HepG2 (cell line): ENCODE results near the gene EOLA2. TPM values are rescaled to one million over a fixed set of nuclear protein-coding genes. Genes with fewer than 3 reads are reported as not detected.

Experiments used
- ARHGAP35 ChIP-seq: sonication (generic); formaldehyde crosslinking; IDR thresholded peaks from 2 replicates; pipeline ENCODE4 v1.9.0; 2022; ENCODE audit warnings: mild to moderate bottlenecking, inconsistent platforms, moderate library complexity, missing genetic modification reagents, borderline replicate concordance
- CREB1 ChIP-seq, 2 experiments: fragments of 450-650 bp in 1 of 2; IDR thresholded peaks; 2 replicates each; pipeline ENCODE4 v1.6.1; 2016 to 2017; ENCODE audit warnings: control low read depth in 1 of 2, mild to moderate bottlenecking in 1 of 2, missing compliant biosample characterization in 1 of 2, missing genetic modification characterization in 1 of 2
- KDM5B ChIP-seq: sonication (generic); formaldehyde crosslinking; IDR thresholded peaks from 2 replicates; pipeline ENCODE4 v1.4.0; 2020; ENCODE audit warnings: missing genetic modification reagents, mild to moderate bottlenecking, borderline replicate concordance
- MYC ChIP-seq: sonication (generic); formaldehyde crosslinking; IDR thresholded peaks from 2 replicates; pipeline ENCODE4 v1.9.0; 2021; ENCODE audit warnings: missing genetic modification reagents, borderline replicate concordance
- PHF8 ChIP-seq: sonication (generic); formaldehyde crosslinking; IDR thresholded peaks from 2 replicates; pipeline ENCODE4 v1.5.0; 2020; ENCODE audit warnings: missing genetic modification reagents
- SMAD9 ChIP-seq: sonication (generic); formaldehyde crosslinking; IDR thresholded peaks from 2 replicates; pipeline ENCODE4 v1.5.1; 2020; ENCODE audit warnings: mild to moderate bottlenecking, missing genetic modification reagents
- XBP1 ChIP-seq: sonication (generic); formaldehyde crosslinking; IDR thresholded peaks from 2 replicates; pipeline ENCODE4 v1.5.0; 2020; ENCODE audit warnings: missing genetic modification reagents
- ZBTB7B ChIP-seq: sonication (generic); formaldehyde crosslinking; IDR thresholded peaks from 2 replicates; pipeline ENCODE4 v1.4.0; 2020; ENCODE audit warnings: missing genetic modification reagents
- ZFP37 ChIP-seq: sonication (generic); formaldehyde crosslinking; IDR thresholded peaks from 2 replicates; pipeline ENCODE4 v1.4.0; 2020; ENCODE audit warnings: missing genetic modification reagents, borderline replicate concordance
- ZFY ChIP-seq: sonication (generic); formaldehyde crosslinking; IDR thresholded peaks from 2 replicates; pipeline ENCODE4 v1.4.0; 2020; ENCODE audit warnings: missing genetic modification reagents
- ZNF460 ChIP-seq: sonication (generic); formaldehyde crosslinking; IDR thresholded peaks from 2 replicates; pipeline ENCODE4 v1.5.1; 2020; ENCODE audit warnings: missing genetic modification reagents, mild to moderate bottlenecking, borderline replicate concordance
- ZNF510 ChIP-seq: sonication (generic); formaldehyde crosslinking; IDR thresholded peaks from 2 replicates; pipeline ENCODE4 v1.4.0; 2020; ENCODE audit warnings: low read depth, mild to moderate bottlenecking, missing genetic modification reagents
- ZNF558 ChIP-seq: sonication (generic); formaldehyde crosslinking; IDR thresholded peaks from 2 replicates; pipeline ENCODE4 v1.9.0; 2022; ENCODE audit warnings: mild to moderate bottlenecking, missing genetic modification reagents, borderline replicate concordance
- ZNF629 ChIP-seq: sonication (generic); formaldehyde crosslinking; conservative IDR thresholded peaks from 2 replicates; pipeline ENCODE4 v1.5.0; 2020; ENCODE audit warnings: missing genetic modification reagents
- ZNF777 ChIP-seq: sonication (generic); formaldehyde crosslinking; IDR thresholded peaks from 2 replicates; pipeline ENCODE4 v1.4.0; 2020; ENCODE audit warnings: missing genetic modification reagents
- polyA plus RNA-seq, 8 experiments: library from polyadenylated mRNA; depleted of rRNA in 3 of 8; stranded (reverse) in 7 of 8; unstranded in 1 of 8; fragments of >200 nt; fragmentation: Illumina TruSeq in 4 of 8; extraction: Trizol in 4 of 8; gene quantifications; 2 replicates each; pipeline versions ENCODE4 v1.2.1 to v1.2.3, GENCODE V29; 2011 to 2016; ENCODE audit warnings: low read depth in 4 of 8, missing spikeins in 1 of 8, mixed read lengths in 1 of 8; ENCODE audit not compliant: insufficient read depth in 1 of 8
- total RNA-seq, 5 experiments: library from RNA; depleted of rRNA; stranded (reverse); fragments of >200 nt; fragmentation: Illumina TruSeq; extraction: Trizol; gene quantifications; 2 replicates each; pipeline ENCODE4 v1.2.3, GENCODE V29; 2016; ENCODE audit warnings: low read depth in 1 of 5
- TF ChIP-seq, protein P1 (sequence below): sonication (generic); formaldehyde crosslinking; IDR thresholded peaks from 2 replicates; pipeline ENCODE4 v1.4.0; 2020; ENCODE audit warnings: missing genetic modification reagents, borderline replicate concordance
- TF ChIP-seq, protein P2 (sequence below): sonication (generic); formaldehyde crosslinking; IDR thresholded peaks from 2 replicates; pipeline ENCODE4 v1.4.0; 2020; ENCODE audit warnings: mild to moderate bottlenecking, missing genetic modification reagents
- TF ChIP-seq, protein P3 (sequence below): sonication (generic); formaldehyde crosslinking; IDR thresholded peaks from 2 replicates; pipeline ENCODE4 v1.5.0; 2020; ENCODE audit warnings: missing genetic modification reagents
- TF ChIP-seq, protein P4 (sequence below): sonication (generic); formaldehyde crosslinking; IDR thresholded peaks from 2 replicates; pipeline ENCODE4 v1.8.1; 2023; ENCODE audit warnings: mild to moderate bottlenecking, inconsistent platforms, moderate library complexity, missing genetic modification reagents, borderline replicate concordance
- TF ChIP-seq, protein P5 (sequence below): IDR thresholded peaks from 2 replicates; pipeline ENCODE4 v1.6.1; 2016

EOLA2 gene
- total and polyA plus RNA-seq, 2 of the 13 experiments (the other 11 are each of a cell fraction or from before 2014, with no cell fraction given), result 20.4 to 22.0 TPM

DNA sequence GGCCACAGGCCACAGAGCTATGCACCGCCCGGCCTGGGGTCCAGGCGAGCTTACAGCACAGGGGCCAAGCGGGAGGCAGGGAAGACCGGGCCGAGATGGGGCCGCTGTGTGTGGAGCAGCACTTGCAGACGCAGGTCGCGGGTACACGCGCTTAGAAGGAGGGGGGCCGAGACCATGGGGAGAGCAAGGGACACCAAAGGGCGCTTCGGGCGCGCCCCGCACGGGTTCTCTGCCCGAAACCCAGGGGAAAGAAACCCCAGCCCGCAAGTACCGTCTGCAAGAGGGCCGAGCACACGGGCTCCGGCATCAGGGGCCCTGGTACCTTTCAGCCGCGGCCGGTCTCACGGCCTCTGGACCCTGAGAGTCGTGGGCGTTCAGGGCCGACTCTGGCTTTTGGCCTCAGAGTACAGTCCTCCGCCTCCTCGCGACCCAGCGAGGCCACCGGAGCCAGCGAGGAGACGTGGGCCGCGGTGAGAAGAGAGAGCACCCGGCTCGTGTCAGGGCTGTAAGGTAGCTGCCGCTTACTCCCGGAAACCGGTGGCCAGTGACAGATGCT lies 342 bp downstream of the EOLA2 start (continued):
- TF ChIP-seq, protein P1, sequence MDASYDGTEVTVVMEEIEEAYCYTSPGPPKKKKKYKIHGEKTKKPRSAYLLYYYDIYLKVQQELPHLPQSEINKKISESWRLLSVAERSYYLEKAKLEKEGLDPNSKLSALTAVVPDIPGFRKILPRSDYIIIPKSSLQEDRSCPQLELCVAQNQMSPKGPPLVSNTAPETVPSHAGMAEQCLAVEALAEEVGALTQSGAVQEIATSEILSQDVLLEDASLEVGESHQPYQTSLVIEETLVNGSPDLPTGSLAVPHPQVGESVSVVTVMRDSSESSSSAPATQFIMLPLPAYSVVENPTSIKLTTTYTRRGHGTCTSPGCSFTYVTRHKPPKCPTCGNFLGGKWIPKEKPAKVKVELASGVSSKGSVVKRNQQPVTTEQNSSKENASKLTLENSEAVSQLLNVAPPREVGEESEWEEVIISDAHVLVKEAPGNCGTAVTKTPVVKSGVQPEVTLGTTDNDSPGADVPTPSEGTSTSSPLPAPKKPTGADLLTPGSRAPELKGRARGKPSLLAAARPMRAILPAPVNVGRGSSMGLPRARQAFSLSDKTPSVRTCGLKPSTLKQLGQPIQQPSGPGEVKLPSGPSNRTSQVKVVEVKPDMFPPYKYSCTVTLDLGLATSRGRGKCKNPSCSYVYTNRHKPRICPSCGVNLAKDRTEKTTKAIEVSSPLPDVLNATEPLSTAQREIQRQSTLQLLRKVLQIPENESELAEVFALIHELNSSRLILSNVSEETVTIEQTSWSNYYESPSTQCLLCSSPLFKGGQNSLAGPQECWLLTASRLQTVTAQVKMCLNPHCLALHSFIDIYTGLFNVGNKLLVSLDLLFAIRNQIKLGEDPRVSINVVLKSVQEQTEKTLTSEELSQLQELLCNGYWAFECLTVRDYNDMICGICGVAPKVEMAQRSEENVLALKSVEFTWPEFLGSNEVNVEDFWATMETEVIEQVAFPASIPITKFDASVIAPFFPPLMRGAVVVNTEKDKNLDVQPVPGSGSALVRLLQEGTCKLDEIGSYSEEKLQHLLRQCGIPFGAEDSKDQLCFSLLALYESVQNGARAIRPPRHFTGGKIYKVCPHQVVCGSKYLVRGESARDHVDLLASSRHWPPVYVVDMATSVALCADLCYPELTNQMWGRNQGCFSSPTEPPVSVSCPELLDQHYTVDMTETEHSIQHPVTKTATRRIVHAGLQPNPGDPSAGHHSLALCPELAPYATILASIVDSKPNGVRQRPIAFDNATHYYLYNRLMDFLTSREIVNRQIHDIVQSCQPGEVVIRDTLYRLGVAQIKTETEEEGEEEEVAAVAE (CRISPR knock-in tag), result no peak
- TF ChIP-seq SMAD9 (CRISPR knock-in tag) (no peak), ZFP37 (CRISPR knock-in tag) (no peak), CREB1 (IDR thresholded peaks at IDR 0.05) (no peak), CREB1 (CRISPR knock-in tag; IDR thresholded peaks at IDR 0.05) (no peak), ZNF460 (no peak), ZNF558 (CRISPR knock-in tag) (no peak), PHF8 (CRISPR knock-in tag) (peak; percentile 67), ZFY (peak; percentile 75; the same call in 1 of the 2 replicates), KDM5B (CRISPR knock-in tag) (0 out of 2 replicates have a peak, but pooled peaks have one; percentile 49), ZNF777 (CRISPR knock-in tag) (no peak), ARHGAP35 (CRISPR knock-in tag) (no peak), ZBTB7B (CRISPR knock-in tag) (no peak), ZNF510 (no peak), ZNF629 (no peak), MYC (CRISPR knock-in tag) (no peak), XBP1 (no peak)
- TF ChIP-seq, protein P2, sequence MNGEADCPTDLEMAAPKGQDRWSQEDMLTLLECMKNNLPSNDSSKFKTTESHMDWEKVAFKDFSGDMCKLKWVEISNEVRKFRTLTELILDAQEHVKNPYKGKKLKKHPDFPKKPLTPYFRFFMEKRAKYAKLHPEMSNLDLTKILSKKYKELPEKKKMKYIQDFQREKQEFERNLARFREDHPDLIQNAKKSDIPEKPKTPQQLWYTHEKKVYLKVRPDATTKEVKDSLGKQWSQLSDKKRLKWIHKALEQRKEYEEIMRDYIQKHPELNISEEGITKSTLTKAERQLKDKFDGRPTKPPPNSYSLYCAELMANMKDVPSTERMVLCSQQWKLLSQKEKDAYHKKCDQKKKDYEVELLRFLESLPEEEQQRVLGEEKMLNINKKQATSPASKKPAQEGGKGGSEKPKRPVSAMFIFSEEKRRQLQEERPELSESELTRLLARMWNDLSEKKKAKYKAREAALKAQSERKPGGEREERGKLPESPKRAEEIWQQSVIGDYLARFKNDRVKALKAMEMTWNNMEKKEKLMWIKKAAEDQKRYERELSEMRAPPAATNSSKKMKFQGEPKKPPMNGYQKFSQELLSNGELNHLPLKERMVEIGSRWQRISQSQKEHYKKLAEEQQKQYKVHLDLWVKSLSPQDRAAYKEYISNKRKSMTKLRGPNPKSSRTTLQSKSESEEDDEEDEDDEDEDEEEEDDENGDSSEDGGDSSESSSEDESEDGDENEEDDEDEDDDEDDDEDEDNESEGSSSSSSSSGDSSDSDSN (CRISPR knock-in tag), result peak; percentile 43; the same call in 1 of the 2 replicates
- TF ChIP-seq, protein P3, sequence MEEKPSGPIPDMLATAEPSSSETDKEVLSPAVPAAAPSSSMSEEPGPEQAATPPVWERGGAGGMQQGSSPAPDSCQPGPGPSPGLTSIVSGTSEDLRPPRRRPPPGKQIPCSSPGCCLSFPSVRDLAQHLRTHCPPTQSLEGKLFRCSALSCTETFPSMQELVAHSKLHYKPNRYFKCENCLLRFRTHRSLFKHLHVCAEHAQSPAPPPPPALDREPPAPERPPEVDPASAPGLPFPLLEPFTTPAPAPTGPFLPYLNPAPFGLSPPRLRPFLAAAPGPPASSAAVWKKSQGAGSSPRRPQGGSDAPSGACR (CRISPR knock-in tag), result no peak
- TF ChIP-seq, protein P4, sequence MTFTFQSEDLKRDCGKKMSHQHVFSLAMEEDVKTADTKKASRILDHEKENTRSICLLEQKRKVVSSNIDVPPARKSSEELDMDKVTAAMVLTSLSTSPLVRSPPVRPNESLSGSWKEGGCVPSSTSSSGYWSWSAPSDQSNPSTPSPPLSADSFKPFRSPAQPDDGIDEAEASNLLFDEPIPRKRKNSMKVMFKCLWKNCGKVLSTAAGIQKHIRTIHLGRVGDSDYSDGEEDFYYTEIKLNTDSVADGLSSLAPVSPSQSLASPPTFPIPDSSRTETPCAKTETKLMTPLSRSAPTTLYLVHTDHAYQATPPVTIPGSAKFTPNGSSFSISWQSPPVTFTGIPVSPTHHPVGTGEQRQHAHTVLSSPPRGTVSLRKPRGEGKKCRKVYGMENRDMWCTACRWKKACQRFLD (CRISPR knock-in tag), result no peak
- TF ChIP-seq, protein P5, sequence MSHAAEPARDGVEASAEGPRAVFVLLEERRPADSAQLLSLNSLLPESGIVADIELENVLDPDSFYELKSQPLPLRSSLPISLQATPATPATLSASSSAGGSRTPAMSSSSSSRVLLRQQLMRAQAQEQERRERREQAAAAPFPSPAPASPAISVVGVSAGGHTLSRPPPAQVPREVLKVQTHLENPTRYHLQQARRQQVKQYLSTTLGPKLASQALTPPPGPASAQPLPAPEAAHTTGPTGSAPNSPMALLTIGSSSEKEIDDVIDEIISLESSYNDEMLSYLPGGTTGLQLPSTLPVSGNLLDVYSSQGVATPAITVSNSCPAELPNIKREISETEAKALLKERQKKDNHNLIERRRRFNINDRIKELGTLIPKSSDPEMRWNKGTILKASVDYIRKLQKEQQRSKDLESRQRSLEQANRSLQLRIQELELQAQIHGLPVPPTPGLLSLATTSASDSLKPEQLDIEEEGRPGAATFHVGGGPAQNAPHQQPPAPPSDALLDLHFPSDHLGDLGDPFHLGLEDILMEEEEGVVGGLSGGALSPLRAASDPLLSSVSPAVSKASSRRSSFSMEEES, result no peak
